ENCODE results near the gene HSD17B13. TPM values are rescaled to one million over a fixed set of nuclear protein-coding genes. Genes with fewer than 3 reads are reported as not detected.
"Not testable (repeated sequence)": the region's sequence is repeated elsewhere in the genome, so short reads cannot be mapped to it uniquely, and the experiment has no call there.

Gene HSD17B13
- total RNA-seq, 1 experiment from 2014 or later = 0.13 TPM

DNA sequence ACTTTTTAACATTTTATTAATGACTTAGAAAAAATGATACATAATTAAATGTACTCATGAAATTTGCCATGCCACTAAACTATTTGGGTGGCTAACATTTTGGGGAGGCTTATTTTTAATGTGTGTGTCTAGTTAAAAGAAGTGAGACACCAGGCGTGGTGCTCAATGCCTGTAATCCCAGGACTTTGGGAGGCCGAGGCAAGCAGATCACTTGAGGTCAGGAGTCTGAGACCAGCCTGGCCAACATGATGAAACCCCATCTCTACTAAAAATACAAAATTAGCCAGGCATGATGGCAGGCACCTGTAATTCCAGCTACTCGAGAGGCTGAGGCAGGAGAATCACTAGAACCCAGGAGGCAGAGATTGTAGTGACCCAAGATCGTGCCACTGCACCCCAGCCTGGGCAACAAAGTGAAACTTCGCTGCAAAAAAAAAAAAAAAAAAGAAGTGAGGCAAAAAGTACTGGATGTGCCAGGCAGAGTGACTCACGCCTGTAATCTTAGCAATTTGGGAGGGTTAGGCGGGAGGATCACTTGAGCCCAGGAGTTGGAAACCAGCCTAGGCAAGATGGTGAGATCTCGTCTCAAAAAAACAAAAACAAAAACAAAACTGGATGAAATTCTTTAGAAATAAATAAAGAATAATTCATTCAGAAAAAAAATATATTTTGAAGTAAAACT is 19.4 kb upstream of the HSD17B13 start:
- H3K4me1 ChIP-seq (ENCODE audit: control insufficient read depth, insufficient read depth, low read length); CTCF ChIA-PET; H3K27me3 ChIP-seq (ENCODE audit: control insufficient read depth, insufficient read depth, low read length); POLR2A ChIA-PET; H3K27ac ChIP-seq (ENCODE audit: low read length); H3K4me3 ChIP-seq (ENCODE audit: low read depth in 2 of 2, low read length in 2 of 2); H3K9me3 ChIP-seq (ENCODE audit: control insufficient read depth, insufficient read depth, low read depth, low read length); intact Hi-C loops (cut with micrococcal nuclease; ENCODE audit: unreplicated experiment); BruUV-seq (replicated peaks); ATAC-seq; H3K36me3 ChIP-seq (ENCODE audit: control insufficient read depth, insufficient read depth, low read length); in situ Hi-C loops (cut with HindIII; ENCODE audit: low pct_unique_long_range_greater_than_20kb, low sequenced_read_pairs); DNase-seq (ENCODE audit: low read depth, low spot score): not testable (repeated sequence)

- intact Hi-C loops (cut with micrococcal nuclease; ENCODE audit: unreplicated experiment) = no loop called here
- in situ Hi-C loops (cut with HindIII; ENCODE audit: low pct_unique_long_range_greater_than_20kb, low sequenced_read_pairs) = no loop called here
- TF ChIP-seq POLR2AphosphoS5 (IDR thresholded peaks at IDR 0.05; ENCODE audit: low read depth, low read length) (no peak), SIN3A (IDR thresholded peaks at IDR 0.05; ENCODE audit: borderline replicate concordance, insufficient read depth, low read depth, low read length) (no peak)
- POLR2A ChIA-PET = no interaction called here
- no TSS peak for BruUV-seq (replicated peaks)
- ATAC-seq (no peak), DNase-seq (ENCODE audit: low read depth, low spot score) (no peak)
- Histone ChIP-seq H3K27me3 (ENCODE audit: control insufficient read depth, insufficient read depth, low read length) (no peaks in the 10 kb centered on the region), H3K4me1 (ENCODE audit: control insufficient read depth, insufficient read depth, low read length) (no peaks in the 10 kb centered on the region), H3K9me3 (ENCODE audit: control insufficient read depth, insufficient read depth, low read depth, low read length) (no peaks in the 10 kb centered on the region), H3K36me3 (ENCODE audit: control insufficient read depth, insufficient read depth, low read length) (peaks cover 6% of the 10 kb centered on the region; the same call in 1 of the 2 replicates), H3K27ac (ENCODE audit: low read length) (no peak overlapping the region), H3K4me3 (ENCODE audit: low read depth in 2 of 2, low read length in 2 of 2) (no peak overlapping the region)
- CTCF ChIA-PET = no interaction called here
Observed at GRCh38 chr4:87339440-87339839, 16.8 kb upstream of the HSD17B13 start.

DNA sequence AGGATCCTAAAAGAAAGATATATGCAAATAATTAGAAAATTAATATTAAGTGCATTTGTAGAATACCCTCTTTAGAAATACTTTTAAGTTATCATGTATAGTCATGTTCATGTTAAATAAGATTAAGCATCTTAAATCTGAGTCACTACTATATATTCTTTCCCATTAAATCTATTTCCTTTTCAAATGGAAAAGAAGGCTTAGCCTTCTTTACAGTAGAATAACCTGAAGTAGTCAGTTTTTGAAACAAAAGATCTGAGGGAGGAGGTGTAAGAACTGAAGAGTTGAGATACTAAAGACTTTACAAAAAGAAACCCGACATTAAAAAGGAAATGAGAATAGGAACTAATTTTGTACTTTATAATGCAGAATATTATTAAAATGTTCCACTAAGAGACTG is 14.7 kb upstream of the HSD17B13 start:
- H3K27me3 ChIP-seq (ENCODE audit: control insufficient read depth, insufficient read depth, low read length) = no peaks in the 10 kb centered on the region
- CTCF ChIA-PET = no interaction called here
- POLR2A ChIA-PET = no interaction called here
- H3K4me3 ChIP-seq (ENCODE audit: low read depth in 2 of 2, low read length in 2 of 2) = no peak overlapping the region
- TF ChIP-seq TCF7L2 (IDR thresholded peaks at IDR 0.05; ENCODE audit: low read depth, low read length) = no peak
- no peak for TF ChIP-seq POLR2AphosphoS5 (IDR thresholded peaks at IDR 0.05; ENCODE audit: low read depth, low read length)
- TF ChIP-seq, protein P1, sequence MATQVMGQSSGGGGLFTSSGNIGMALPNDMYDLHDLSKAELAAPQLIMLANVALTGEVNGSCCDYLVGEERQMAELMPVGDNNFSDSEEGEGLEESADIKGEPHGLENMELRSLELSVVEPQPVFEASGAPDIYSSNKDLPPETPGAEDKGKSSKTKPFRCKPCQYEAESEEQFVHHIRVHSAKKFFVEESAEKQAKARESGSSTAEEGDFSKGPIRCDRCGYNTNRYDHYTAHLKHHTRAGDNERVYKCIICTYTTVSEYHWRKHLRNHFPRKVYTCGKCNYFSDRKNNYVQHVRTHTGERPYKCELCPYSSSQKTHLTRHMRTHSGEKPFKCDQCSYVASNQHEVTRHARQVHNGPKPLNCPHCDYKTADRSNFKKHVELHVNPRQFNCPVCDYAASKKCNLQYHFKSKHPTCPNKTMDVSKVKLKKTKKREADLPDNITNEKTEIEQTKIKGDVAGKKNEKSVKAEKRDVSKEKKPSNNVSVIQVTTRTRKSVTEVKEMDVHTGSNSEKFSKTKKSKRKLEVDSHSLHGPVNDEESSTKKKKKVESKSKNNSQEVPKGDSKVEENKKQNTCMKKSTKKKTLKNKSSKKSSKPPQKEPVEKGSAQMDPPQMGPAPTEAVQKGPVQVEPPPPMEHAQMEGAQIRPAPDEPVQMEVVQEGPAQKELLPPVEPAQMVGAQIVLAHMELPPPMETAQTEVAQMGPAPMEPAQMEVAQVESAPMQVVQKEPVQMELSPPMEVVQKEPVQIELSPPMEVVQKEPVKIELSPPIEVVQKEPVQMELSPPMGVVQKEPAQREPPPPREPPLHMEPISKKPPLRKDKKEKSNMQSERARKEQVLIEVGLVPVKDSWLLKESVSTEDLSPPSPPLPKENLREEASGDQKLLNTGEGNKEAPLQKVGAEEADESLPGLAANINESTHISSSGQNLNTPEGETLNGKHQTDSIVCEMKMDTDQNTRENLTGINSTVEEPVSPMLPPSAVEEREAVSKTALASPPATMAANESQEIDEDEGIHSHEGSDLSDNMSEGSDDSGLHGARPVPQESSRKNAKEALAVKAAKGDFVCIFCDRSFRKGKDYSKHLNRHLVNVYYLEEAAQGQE (IDR thresholded peaks at IDR 0.05; ENCODE audit: insufficient read depth in 1 of 2, low read depth in 2 of 2, low read length in 1 of 2) = no peak
- TF ChIP-seq SIN3A (IDR thresholded peaks at IDR 0.05; ENCODE audit: borderline replicate concordance, insufficient read depth, low read depth, low read length) = no peak
- TF ChIP-seq, protein P2, sequence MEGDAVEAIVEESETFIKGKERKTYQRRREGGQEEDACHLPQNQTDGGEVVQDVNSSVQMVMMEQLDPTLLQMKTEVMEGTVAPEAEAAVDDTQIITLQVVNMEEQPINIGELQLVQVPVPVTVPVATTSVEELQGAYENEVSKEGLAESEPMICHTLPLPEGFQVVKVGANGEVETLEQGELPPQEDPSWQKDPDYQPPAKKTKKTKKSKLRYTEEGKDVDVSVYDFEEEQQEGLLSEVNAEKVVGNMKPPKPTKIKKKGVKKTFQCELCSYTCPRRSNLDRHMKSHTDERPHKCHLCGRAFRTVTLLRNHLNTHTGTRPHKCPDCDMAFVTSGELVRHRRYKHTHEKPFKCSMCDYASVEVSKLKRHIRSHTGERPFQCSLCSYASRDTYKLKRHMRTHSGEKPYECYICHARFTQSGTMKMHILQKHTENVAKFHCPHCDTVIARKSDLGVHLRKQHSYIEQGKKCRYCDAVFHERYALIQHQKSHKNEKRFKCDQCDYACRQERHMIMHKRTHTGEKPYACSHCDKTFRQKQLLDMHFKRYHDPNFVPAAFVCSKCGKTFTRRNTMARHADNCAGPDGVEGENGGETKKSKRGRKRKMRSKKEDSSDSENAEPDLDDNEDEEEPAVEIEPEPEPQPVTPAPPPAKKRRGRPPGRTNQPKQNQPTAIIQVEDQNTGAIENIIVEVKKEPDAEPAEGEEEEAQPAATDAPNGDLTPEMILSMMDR (IDR thresholded peaks at IDR 0.05) = no peak
- in situ Hi-C loops (cut with HindIII; ENCODE audit: low pct_unique_long_range_greater_than_20kb, low sequenced_read_pairs) (no loop called here), intact Hi-C loops (cut with micrococcal nuclease; ENCODE audit: unreplicated experiment) (no loop called here)
- no peak overlapping the region for H3K27ac ChIP-seq (ENCODE audit: low read length)
- DNase-seq (ENCODE audit: low read depth, low spot score) (no peak), ATAC-seq (no peak)
- no TSS peak for BruUV-seq (replicated peaks)
- H3K36me3 ChIP-seq (ENCODE audit: control insufficient read depth, insufficient read depth, low read length) = peaks cover 6% of the 10 kb centered on the region; the same call in 1 of the 2 replicates
- no peaks in the 10 kb centered on the region for H3K4me1 ChIP-seq (ENCODE audit: control insufficient read depth, insufficient read depth, low read length)
- no peaks in the 10 kb centered on the region; the same call in 1 of the 2 replicates for H3K9me3 ChIP-seq (ENCODE audit: control insufficient read depth, insufficient read depth, low read depth, low read length)
